ENCODE results near the gene TPGS1. TPM values are rescaled to one million over a fixed set of nuclear protein-coding genes. Genes with fewer than 3 reads are reported as not detected.
A peak's percentile ranks its signal among the peaks of the same experiment; 100 is the strongest.

The TPGS1 gene
- polyA plus RNA-seq, 4 donors: 17.4 to 38.4 (median 25.2) TPM

- no peak overlapping the region for H3K4me3 ChIP-seq (ENCODE audit: low read depth in 1 of 3, low read length in 3 of 3)
- WGBS, 3 donors: 30 to 53% (median 49%) methylated on average over 6 to 10 of the region's 10 CpGs
- peaks cover 0 to 33% (median 0%) of the 10 kb centered on the region in 3 donors for H3K36me3 ChIP-seq (ENCODE audit: control insufficient read depth in 3 of 3, insufficient read depth in 2 of 3, low read depth in 1 of 3, low read length in 3 of 3)
- H3K27ac ChIP-seq (ENCODE audit: low read depth in 1 of 3, low read length in 2 of 3): peak overlapping the region in 1 of 3 donors; percentile 58
- peaks cover 0 to 12% (median 0%) of the 10 kb centered on the region in 3 donors for H3K4me1 ChIP-seq (ENCODE audit: control insufficient read depth in 3 of 3, insufficient read depth in 2 of 3, low read depth in 1 of 3, low read length in 2 of 3)
- peak in 1 of 2 donors; percentile 88 for DNase-seq
- no peaks in the 10 kb centered on the region for H3K27me3 ChIP-seq (ENCODE audit: control insufficient read depth in 3 of 3, insufficient read depth in 3 of 3, low read length in 3 of 3)
- H3K9me3 ChIP-seq (ENCODE audit: control insufficient read depth in 2 of 2, insufficient read depth in 1 of 2, low read depth in 1 of 2, low read length in 1 of 2): peaks cover 0 to 27% of the 10 kb centered on the region in 2 donors
- no peak for FAIRE-seq
Observed at GRCh38 chr19:517721-518597, 10.7 kb downstream of the TPGS1 start.

- Histone ChIP-seq H3K4me1 (ENCODE audit: control insufficient read depth in 3 of 3, insufficient read depth in 2 of 3, low read depth in 1 of 3, low read length in 2 of 3) (peaks cover 0 to 8% (median 0%) of the 10 kb centered on the region in 3 donors), H3K27me3 (ENCODE audit: control insufficient read depth in 3 of 3, insufficient read depth in 3 of 3, low read length in 3 of 3) (no peaks in the 10 kb centered on the region), H3K36me3 (ENCODE audit: control insufficient read depth in 3 of 3, insufficient read depth in 2 of 3, low read depth in 1 of 3, low read length in 3 of 3) (peaks cover 0 to 32% (median 0%) of the 10 kb centered on the region in 3 donors), H3K27ac (ENCODE audit: low read depth in 1 of 3, low read length in 2 of 3) (peak overlapping the region in 1 of 3 donors; percentile 61), H3K4me3 (ENCODE audit: low read depth in 1 of 3, low read length in 3 of 3) (peak overlapping the region in 2 of 3 donors; percentile 13 to 18), H3K9me3 (ENCODE audit: control insufficient read depth in 2 of 2, insufficient read depth in 1 of 2, low read depth in 1 of 2, low read length in 1 of 2) (peaks cover 0 to 27% of the 10 kb centered on the region in 2 donors)
- peak; percentile 46 to 88 for DNase-seq
- WGBS, 3 donors: 16 to 27% (median 24%) methylated on average over 46 to 58 of the region's 58 CpGs
- FAIRE-seq: no peak
Observed at GRCh38 chr19:518598-519231, 11.4 kb downstream of the TPGS1 start.

- FAIRE-seq (no peak), DNase-seq (no peak)
- H3K4me1 ChIP-seq (ENCODE audit: control insufficient read depth in 3 of 3, insufficient read depth in 2 of 3, low read depth in 1 of 3, low read length in 2 of 3): peaks cover 0 to 8% (median 0%) of the 10 kb centered on the region in 3 donors
- peaks cover 0 to 24% (median 0%) of the 10 kb centered on the region in 3 donors for H3K36me3 ChIP-seq (ENCODE audit: control insufficient read depth in 3 of 3, insufficient read depth in 2 of 3, low read depth in 1 of 3, low read length in 3 of 3)
- 74 to 85% (median 80%) methylated on average over 29 to 45 of the region's 45 CpGs for WGBS, 3 donors
- peaks cover 0 to 27% of the 10 kb centered on the region in 2 donors for H3K9me3 ChIP-seq (ENCODE audit: control insufficient read depth in 2 of 2, insufficient read depth in 1 of 2, low read depth in 1 of 2, low read length in 1 of 2)
- no peaks in the 10 kb centered on the region for H3K27me3 ChIP-seq (ENCODE audit: control insufficient read depth in 3 of 3, insufficient read depth in 3 of 3, low read length in 3 of 3)
- no peak overlapping the region for H3K4me3 ChIP-seq (ENCODE audit: low read depth in 1 of 3, low read length in 3 of 3)
- H3K27ac ChIP-seq (ENCODE audit: low read depth in 1 of 3, low read length in 2 of 3): no peak overlapping the region
Observed at GRCh38 chr19:519449-519865, 12.2 kb downstream of the TPGS1 start.

GRCh38 chr19:522726-523125 lies 15.4 kb downstream of the TPGS1 start:
- Histone ChIP-seq H3K4me3 (ENCODE audit: low read depth in 1 of 3, low read length in 3 of 3) (no peak overlapping the region), H3K36me3 (ENCODE audit: control insufficient read depth in 3 of 3, insufficient read depth in 2 of 3, low read depth in 1 of 3, low read length in 3 of 3) (peaks cover 0 to 18% (median 0%) of the 10 kb centered on the region in 3 donors), H3K27me3 (ENCODE audit: control insufficient read depth in 3 of 3, insufficient read depth in 3 of 3, low read length in 3 of 3) (peaks cover 0 to 2% (median 0%) of the 10 kb centered on the region in 3 donors), H3K4me1 (ENCODE audit: control insufficient read depth in 3 of 3, insufficient read depth in 2 of 3, low read depth in 1 of 3, low read length in 2 of 3) (no peaks in the 10 kb centered on the region), H3K27ac (ENCODE audit: low read depth in 1 of 3, low read length in 2 of 3) (no peak overlapping the region), H3K9me3 (ENCODE audit: control insufficient read depth in 2 of 2, insufficient read depth in 1 of 2, low read depth in 1 of 2, low read length in 1 of 2) (peaks cover 0 to 27% of the 10 kb centered on the region in 2 donors)
- 89 to 92% (median 89%) methylated on average over 12 of the region's 12 CpGs for WGBS, 3 donors
- FAIRE-seq: no peak
- DNase-seq: no peak

- DNase-seq (no peak), FAIRE-seq (no peak)
- Histone ChIP-seq H3K9me3 (ENCODE audit: control insufficient read depth in 2 of 2, insufficient read depth in 1 of 2, low read depth in 1 of 2, low read length in 1 of 2) (peaks cover 0 to 27% of the 10 kb centered on the region in 2 donors), H3K4me3 (ENCODE audit: low read depth in 1 of 3, low read length in 3 of 3) (no peak overlapping the region), H3K4me1 (ENCODE audit: control insufficient read depth in 3 of 3, insufficient read depth in 2 of 3, low read depth in 1 of 3, low read length in 2 of 3) (no peaks in the 10 kb centered on the region), H3K27me3 (ENCODE audit: control insufficient read depth in 3 of 3, insufficient read depth in 3 of 3, low read length in 3 of 3) (peaks cover 0 to 2% (median 0%) of the 10 kb centered on the region in 3 donors), H3K27ac (ENCODE audit: low read depth in 1 of 3, low read length in 2 of 3) (no peak overlapping the region), H3K36me3 (ENCODE audit: control insufficient read depth in 3 of 3, insufficient read depth in 2 of 3, low read depth in 1 of 3, low read length in 3 of 3) (peaks cover 0 to 18% (median 0%) of the 10 kb centered on the region in 3 donors)
- 47 to 66% (median 63%) methylated on average over 27 to 29 of the region's 29 CpGs for WGBS, 3 donors
Observed at GRCh38 chr19:524062-524674, 16.9 kb downstream of the TPGS1 start.

GRCh38 chr19:525029-525428 lies 17.7 kb downstream of the TPGS1 start:
- Histone ChIP-seq H3K4me3 (ENCODE audit: low read depth in 1 of 3, low read length in 3 of 3) (no peak overlapping the region), H3K27me3 (ENCODE audit: control insufficient read depth in 3 of 3, insufficient read depth in 3 of 3, low read length in 3 of 3) (peaks cover 0 to 2% (median 0%) of the 10 kb centered on the region in 3 donors), H3K36me3 (ENCODE audit: control insufficient read depth in 3 of 3, insufficient read depth in 2 of 3, low read depth in 1 of 3, low read length in 3 of 3) (peaks cover 0 to 12% (median 0%) of the 10 kb centered on the region in 3 donors), H3K9me3 (ENCODE audit: control insufficient read depth in 2 of 2, insufficient read depth in 1 of 2, low read depth in 1 of 2, low read length in 1 of 2) (peaks cover 0 to 25% of the 10 kb centered on the region in 2 donors), H3K27ac (ENCODE audit: low read depth in 1 of 3, low read length in 2 of 3) (no peak overlapping the region), H3K4me1 (ENCODE audit: control insufficient read depth in 3 of 3, insufficient read depth in 2 of 3, low read depth in 1 of 3, low read length in 2 of 3) (no peaks in the 10 kb centered on the region)
- 73 to 80% (median 75%) methylated on average over 18 of the region's 18 CpGs for WGBS, 3 donors
- no peak for FAIRE-seq
- no peak for DNase-seq

- Histone ChIP-seq H3K27me3 (ENCODE audit: control insufficient read depth in 3 of 3, insufficient read depth in 3 of 3, low read length in 3 of 3) (peaks cover 0 to 2% (median 0%) of the 10 kb centered on the region in 3 donors), H3K4me3 (ENCODE audit: low read depth in 1 of 3, low read length in 3 of 3) (no peak overlapping the region), H3K4me1 (ENCODE audit: control insufficient read depth in 3 of 3, insufficient read depth in 2 of 3, low read depth in 1 of 3, low read length in 2 of 3) (peaks cover 0 to 7% (median 0%) of the 10 kb centered on the region in 3 donors), H3K9me3 (ENCODE audit: control insufficient read depth in 2 of 2, insufficient read depth in 1 of 2, low read depth in 1 of 2, low read length in 1 of 2) (peaks cover 0 to 19% of the 10 kb centered on the region in 2 donors), H3K27ac (ENCODE audit: low read depth in 1 of 3, low read length in 2 of 3) (no peak overlapping the region), H3K36me3 (ENCODE audit: control insufficient read depth in 3 of 3, insufficient read depth in 2 of 3, low read depth in 1 of 3, low read length in 3 of 3) (peaks cover 0 to 6% (median 0%) of the 10 kb centered on the region in 3 donors)
- DNase-seq (no peak), FAIRE-seq (no peak)
- WGBS, 3 donors: 50 to 52% (median 52%) methylated on average over 13 of the region's 13 CpGs
Observed at GRCh38 chr19:525857-526419, 18.6 kb downstream of the TPGS1 start.

All from small intestine (tissue), 7 donors.